ENCODE results near the gene CD8B.

DNA sequence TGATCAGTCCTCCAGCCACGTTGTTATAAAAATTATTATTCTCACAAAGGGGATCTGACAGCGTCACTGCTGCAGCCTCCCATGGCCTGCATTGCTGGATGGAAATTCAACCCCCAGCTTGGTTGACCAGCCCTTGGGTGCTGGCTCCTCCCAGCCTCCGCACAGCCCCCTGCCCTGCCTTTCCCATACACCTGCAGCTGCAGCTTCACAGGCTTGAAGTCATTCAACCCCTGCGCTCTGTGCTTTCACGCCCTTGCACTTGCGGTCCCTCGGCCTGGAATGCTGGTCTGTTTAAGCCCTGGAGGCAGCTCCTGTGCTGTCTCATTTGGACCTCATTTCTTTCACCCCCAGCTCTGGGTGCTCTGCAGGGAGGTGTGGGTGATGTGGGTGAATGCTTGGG is 70.1 kb downstream of the CD8B start:
- TF ChIP-seq EZH2 (IDR thresholded peaks at IDR 0.05; ENCODE audit: low read length, unreplicated experiment) (no peak), CTCF (conservative IDR thresholded peaks at IDR 0.05; ENCODE audit: low read depth, low read length) (no peak)
